GM21619 (cell line): ENCODE data around the gene CALN1.

Experiments
- ATAC-seq: cut with Tn5 transposase; IDR thresholded peaks from one replicate; pipeline ENCODE4 v1.9.1; 2021; ENCODE audit not compliant: unreplicated experiment

CALN1 gene

GRCh38 chr7:72048420-72048819, 363.7 kb downstream of the CALN1 start:
- ATAC-seq = no peak

DNA sequence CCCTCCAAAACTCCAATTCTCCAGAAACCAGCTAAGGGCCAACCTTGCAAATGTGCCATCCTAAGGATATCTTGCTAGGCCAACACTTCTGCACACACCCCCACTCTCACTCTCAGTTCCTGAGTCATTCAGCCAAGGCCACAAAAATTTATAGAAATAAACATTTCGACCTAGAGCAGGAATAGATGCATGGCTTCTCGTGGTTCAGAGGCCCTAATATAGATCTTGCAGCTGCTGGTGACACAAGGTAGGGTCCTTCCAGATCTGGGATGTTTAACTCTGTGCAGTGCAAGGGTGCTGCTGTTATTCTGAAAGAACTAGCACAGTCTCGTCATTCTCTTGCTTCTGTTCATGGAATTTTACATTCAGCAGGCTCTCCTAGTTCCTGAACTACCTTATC, 369.3 kb downstream of the CALN1 start:
- no peak for ATAC-seq

- no peak for ATAC-seq
These were observed 371.5 kb downstream of the CALN1 start for GRCh38 chr7:72040641-72041040.

GRCh38 chr7:72039460-72039859, 372.7 kb downstream of the CALN1 start:
- no peak for ATAC-seq

DNA sequence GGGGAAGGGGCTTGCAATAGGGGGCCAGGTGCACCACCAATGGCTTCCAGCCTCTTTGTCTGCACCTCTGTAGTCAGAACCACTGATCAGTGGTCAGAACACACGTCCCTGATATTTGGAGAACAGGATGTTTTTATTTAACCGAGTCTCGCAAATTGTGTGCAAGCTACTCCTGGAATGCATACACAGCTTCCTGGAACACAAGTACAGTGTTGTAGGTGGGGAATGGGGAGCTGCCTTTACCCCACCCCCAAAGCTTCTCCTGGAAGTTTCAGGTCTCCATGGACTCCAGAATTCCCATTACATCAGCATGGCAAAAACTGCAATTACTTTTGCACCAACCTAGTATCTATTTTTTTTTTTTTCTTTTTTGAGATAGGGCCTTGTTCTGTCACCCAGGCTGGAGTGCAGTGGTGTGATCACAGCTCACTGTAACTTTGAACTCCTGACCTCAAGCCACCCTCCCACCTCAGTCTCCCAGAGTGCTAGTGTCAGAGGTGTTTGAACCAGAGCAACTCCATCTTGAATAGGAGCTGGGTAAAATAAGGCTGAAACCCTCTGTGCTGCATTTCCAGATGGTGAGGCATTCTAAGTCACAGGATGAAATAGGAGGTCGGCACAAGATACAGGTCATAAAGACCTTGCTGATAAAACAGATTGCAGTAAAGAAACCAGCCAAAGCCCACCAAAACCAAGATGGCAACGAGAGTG, 374.0 kb downstream of the CALN1 start:
- no peak for ATAC-seq

DNA sequence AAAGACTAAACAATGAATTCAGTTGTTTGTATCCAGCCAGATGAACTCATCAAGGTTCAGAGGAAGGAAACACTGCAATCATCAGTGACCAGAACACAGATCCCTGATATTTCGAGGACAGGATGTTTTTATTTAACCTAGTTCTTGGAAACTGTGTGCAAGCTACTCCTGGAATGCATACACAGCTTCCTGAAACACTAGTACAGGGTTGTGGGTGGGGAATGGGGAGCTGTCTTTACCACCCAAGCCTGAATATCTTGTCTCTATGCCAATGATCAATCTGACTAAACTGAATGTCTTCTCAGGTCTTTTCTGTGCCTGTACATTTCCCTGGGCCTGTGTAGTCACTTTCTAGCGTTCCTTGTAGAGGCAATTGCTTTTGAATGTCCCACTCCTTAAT, 374.6 kb downstream of the CALN1 start:
- no peak for ATAC-seq

GRCh38 chr7:72035266-72035665, 376.9 kb downstream of the CALN1 start:
- no peak for ATAC-seq

- no peak for ATAC-seq
These were observed 379.2 kb downstream of the CALN1 start for GRCh38 chr7:72032934-72033333.

DNA sequence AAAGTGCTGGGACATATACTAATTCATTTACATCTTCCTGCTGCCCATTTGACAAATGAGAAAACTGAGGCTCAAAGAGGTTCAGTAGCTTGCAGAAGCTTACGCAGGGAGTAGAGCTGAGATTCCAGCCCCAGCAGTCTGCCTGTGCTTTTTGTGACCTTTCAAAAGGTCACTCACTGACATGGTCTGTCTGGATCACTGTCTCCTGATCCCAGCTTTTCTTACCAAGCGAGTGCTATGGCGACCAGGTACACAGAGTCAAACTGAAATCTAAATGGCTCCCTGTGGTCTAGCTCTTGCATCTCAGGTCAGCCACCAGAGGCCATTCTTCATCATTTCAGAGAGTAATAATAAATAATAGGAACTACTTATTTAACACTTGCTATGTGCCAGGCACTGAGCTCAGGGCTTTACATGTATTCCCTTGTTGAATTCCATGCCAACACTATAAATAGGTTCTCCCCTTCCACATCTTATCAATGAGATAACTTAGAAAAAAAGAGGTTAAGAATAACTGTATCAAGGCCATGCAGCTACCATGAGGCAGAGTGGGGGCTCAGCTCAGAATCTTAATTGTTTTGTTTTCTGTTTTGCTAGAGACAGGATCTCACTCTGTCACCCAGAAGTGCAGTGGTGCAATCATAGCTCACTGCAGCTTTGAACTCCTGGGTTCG, 381.0 kb downstream of the CALN1 start:
- no peak for ATAC-seq

GRCh38 chr7:72028267-72028666, 383.9 kb downstream of the CALN1 start:
- ATAC-seq = no peak

- no peak for ATAC-seq
These were observed 386.7 kb downstream of the CALN1 start for GRCh38 chr7:72025381-72025960.

GRCh38 chr7:72023926-72024325, 388.2 kb downstream of the CALN1 start:
- ATAC-seq = no peak

DNA sequence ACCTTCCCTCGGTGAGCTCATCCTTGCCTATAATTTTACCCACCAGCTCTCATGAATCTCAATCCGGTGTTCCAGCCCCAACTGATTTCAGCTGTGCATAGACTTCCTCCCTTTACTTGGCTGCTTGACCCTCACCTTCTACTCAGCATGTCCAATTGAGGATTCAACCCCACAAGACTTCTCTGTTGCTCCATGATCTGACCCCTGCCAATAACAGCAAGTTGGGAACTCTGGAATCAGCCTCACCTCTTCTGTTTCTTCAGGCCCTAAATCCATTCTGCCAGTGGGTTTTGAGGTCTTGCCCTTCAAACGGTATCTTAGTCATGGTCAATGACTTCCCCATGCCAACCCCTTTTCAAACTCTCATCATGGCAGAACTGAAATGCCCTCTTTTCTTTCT, 390.4 kb downstream of the CALN1 start:
- no peak for ATAC-seq

DNA sequence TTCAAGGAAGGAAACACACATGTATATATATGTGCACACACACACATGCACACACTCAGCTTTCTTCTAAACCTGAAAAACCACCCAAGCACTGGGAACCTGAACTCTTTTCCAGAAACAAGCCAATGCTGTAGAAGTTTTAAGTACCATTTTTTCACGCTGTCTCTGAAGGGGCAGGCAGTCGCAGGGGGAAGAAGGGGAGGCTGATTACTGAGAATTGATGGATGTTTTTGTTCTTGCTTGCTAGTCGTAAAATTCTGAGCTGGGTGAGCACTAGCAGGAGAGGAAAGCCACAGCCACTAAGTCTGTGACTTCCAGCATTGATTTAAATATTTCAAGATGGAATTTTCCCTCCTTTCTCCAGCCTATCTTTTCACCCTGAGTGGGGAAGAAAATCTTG, 391.8 kb downstream of the CALN1 start:
- ATAC-seq = no peak

DNA sequence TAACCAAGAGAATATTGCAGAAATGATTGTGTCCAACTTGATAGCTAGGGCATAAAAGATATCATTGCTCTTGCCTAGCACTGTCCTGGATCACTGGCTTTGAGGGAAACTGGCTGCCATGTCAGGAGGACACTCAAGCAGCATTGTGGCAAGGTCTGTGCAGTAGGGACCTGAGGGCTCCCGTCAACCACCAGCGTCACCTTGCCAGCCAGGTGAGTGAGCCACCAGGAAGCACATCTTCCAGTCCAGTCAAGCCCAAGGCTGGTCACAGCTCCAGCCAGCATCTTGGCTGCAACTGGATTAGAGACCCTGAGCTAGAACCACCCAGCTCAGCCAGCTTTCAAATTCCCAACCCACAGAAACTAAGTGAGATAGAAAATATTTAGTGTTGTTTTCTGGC, 392.7 kb downstream of the CALN1 start:
- ATAC-seq = no peak

DNA sequence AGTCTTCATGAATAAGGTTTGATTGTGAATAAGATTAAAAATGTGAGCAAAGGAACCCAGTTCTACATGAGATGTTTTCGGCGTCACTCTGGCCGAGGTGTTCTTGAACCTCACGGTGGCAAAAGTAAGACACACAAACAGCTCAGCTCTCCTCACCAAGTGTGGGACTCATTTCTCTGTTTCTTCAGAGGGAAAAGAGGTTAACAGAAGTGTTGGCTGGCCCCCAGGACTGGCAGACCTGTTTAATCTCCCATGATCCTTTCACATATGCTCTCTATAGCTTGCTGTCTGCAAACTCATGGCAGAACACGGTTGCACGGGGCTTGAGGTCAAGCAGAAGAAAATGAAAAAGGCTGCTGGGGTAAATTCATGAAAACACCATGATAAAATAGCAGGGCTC, 394.4 kb downstream of the CALN1 start:
- no peak for ATAC-seq

DNA sequence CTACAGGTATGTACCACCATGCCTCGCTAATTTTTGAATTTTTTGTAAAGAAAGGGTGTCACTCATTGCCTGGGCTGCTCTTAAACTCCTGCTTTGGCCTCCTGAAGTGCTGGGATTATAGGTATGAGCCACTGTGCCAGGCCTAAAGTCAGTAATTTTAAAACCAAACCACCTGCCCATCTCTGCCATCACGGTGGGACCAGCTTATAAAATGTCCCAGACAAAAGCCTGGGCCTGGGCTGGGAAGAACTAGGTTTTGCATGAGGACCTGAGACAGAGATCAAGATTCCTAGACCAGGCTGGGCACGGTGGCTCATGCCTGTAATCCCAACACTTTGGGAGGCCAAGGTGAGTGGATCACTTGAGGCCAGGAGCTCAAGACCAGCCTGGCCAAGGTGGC, 395.6 kb downstream of the CALN1 start:
- ATAC-seq = no peak

DNA sequence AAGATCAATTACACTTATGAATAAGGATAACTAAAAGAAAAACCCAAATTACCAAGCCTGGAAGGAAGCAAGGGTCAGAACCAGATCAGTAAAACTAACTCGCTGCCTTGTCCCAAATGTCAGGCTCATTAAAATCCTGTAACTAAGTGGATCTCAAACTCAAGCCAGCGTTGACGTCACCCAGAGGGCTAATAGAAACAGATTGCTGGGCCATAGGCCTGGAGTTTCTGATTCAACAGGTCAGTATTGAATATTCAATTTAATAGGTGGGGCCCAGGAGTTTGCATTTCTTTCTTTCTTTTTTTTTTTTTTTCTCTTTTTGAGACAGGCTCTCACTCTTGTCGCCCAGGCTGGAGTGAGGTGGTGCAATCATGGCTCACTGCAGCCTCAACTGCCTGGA, 397.0 kb downstream of the CALN1 start:
- no peak for ATAC-seq

DNA sequence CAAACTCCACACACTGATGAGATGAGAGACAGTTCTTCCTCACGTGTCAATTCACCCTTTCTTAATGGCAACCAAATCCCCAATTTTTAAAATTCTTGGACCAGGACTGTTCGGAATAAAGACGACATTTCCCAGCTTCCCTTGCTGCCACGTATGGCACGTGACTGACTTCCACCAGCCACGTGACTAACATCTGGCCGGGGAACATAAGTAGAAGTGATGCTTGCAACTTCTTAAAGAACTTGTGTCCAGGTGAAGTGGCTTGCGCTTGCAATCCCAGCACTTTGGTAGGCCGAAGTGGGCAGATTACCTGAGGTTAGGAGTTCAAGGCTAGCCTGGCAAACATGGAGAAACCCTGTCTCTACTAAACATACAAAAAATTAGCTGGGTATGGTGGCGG, 405.1 kb downstream of the CALN1 start:
- no peak for ATAC-seq

DNA sequence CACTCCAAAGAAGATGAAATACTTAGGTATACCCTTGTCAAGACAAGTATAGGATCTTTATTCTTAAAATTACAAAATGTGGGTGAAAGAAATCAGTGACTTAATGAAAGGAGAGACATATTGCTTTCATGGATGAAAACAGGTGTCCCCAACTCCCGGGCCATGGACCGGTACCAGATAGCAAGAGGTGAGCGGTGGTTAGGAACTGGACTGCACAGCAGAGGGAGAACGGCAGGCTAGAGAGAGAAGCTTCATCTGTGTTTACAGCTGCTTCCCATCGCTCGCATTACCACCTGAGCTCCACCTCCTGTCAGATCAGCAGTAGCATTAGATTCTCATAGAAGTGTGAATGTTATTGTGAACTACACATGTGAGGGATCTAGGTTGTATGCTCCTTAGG, 408.9 kb downstream of the CALN1 start:
- no peak for ATAC-seq

DNA sequence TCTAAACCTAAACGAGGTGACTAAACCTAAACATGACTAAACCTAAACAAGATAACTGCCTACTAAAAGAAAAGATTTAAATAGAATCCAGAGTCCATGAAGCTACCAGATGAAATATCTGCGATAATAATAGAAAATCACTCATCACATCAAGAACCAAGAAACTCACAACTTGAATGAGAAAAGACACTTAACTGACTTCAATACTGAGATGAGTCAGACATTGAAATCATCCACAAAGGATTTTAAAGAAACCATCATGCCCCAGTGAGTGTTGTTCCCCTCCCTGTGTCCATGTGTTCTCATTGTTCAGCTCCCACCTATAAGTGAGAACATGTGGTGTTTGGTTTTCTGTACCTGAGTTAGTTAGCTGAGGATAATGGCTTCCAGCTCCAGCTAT, 416.0 kb downstream of the CALN1 start:
- no peak for ATAC-seq

GRCh38 chr7:71995111-71995510, 417.0 kb downstream of the CALN1 start:
- ATAC-seq = no peak

GRCh38 chr7:71991586-71991985, 420.6 kb downstream of the CALN1 start:
- ATAC-seq = no peak
